ENCODE measurements around the gene LGALSL. TPM values are rescaled to one million over a fixed set of nuclear protein-coding genes. Genes with fewer than 3 reads are reported as not detected.
A peak's percentile ranks its signal among the peaks of the same experiment; 100 is the strongest.

LGALSL gene
- total RNA-seq, 2 donors from 2014 or later = 12.8 to 36.7 TPM

DNA sequence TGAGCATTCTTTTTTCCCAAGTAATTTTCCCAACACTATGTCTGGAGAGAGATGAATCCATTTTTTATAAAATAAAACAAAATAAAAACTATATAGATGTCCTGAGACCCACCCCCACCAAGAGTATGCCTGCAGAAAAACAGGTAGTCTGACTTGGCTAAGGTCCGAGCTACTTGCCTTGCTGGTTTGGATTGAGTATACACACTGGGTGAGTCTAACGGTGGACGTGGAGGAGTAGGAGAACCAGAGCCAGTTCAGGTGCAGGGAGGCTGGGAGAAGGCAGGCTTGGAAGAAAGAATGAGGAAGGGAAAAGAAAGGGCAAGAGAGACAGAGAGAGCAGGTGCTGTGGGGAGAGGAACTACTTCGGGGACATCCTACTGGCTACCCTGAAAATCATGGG lies 48.9 kb downstream of the LGALSL start:
- WGBS = 57% methylated on average over 4 of the region's 4 CpGs
- DNase-seq (ENCODE audit: low spot score) = peak; percentile 64
- Histone ChIP-seq H3K9me3 (no peaks in the 10 kb centered on the region), H3K27ac (peak overlapping the region in 1 of 2 donors; percentile 81), H3K27me3 (replicated peaks; ENCODE audit: insufficient read depth) (no peaks in the 10 kb centered on the region), H3K4me3 (no peak overlapping the region), H3K36me3 (no peaks in the 10 kb centered on the region), H3K4me1 (replicated peaks) (peaks cover 8% of the 10 kb centered on the region)
- peak; percentile 33 for TF ChIP-seq POLR2AphosphoS5 (IDR thresholded peaks at IDR 0.05)
- TF ChIP-seq, protein P1, sequence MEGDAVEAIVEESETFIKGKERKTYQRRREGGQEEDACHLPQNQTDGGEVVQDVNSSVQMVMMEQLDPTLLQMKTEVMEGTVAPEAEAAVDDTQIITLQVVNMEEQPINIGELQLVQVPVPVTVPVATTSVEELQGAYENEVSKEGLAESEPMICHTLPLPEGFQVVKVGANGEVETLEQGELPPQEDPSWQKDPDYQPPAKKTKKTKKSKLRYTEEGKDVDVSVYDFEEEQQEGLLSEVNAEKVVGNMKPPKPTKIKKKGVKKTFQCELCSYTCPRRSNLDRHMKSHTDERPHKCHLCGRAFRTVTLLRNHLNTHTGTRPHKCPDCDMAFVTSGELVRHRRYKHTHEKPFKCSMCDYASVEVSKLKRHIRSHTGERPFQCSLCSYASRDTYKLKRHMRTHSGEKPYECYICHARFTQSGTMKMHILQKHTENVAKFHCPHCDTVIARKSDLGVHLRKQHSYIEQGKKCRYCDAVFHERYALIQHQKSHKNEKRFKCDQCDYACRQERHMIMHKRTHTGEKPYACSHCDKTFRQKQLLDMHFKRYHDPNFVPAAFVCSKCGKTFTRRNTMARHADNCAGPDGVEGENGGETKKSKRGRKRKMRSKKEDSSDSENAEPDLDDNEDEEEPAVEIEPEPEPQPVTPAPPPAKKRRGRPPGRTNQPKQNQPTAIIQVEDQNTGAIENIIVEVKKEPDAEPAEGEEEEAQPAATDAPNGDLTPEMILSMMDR (IDR thresholded peaks at IDR 0.05) = no peak
- intact Hi-C loops (cut with DNase I) = no loop called here

DNA sequence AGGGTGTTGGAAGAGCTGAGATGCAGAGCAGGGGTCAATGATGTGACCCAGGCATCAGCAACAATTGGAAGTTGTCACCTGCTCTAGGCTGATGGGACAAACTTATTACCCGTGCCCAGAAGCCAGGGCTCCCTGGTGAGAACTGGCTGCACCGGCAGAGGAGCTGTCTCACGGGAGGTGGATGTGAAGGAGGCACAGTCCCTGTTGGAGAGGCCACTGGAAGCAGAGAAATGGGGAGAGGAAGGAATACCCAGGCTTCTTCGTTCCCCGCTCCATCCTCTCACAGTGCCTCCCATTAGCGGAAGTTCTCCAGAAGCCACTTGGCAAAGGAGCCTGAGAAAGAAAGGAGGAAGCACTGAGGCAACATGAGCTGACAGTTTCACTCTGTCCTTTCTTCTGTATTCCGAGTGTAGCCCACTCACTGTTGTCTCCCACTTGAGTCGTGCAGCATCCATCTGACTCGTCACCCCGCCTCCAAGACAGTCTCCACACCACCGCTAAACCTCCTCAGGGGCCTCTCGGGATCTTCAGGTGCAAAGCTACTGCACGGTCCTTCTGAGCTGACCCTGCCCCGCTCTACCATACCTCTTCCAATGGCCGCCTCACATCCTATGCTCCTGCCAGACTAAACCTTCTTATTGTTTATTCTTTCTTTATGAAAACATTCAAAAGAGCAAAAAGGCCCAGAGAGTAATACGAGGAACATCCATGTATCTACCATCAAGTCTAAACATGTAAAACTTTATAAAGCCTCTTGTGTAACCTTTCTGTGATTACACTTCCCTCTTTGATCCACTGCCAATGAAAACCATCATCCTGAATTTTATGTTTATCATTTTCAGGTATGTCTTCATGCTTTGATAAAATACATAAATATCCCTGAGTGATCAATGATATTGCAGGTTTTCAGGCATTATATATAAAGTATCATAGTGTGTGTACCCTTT lies 51.1 kb downstream of the LGALSL start:
- no peak overlapping the region for H3K4me3 ChIP-seq
- no peaks in the 10 kb centered on the region for H3K9me3 ChIP-seq
- H3K36me3 ChIP-seq = no peaks in the 10 kb centered on the region
- intact Hi-C loops (cut with DNase I) = no loop called here
- peak overlapping the region; percentile 57 to 81 for H3K27ac ChIP-seq
- H3K27me3 ChIP-seq (replicated peaks; ENCODE audit: insufficient read depth) = no peaks in the 10 kb centered on the region
- no peak for TF ChIP-seq POLR2A (IDR thresholded peaks at IDR 0.05)
- TF ChIP-seq POLR2AphosphoS5 (IDR thresholded peaks at IDR 0.05) = peak; percentile 70
- TF ChIP-seq, protein P1 (IDR thresholded peaks at IDR 0.05) = no peak
- H3K4me1 ChIP-seq (replicated peaks) = peaks cover 7% of the 10 kb centered on the region
- DNase-seq (ENCODE audit: low spot score) = peak; percentile 35
- 61% methylated on average over 16 of the region's 16 CpGs for WGBS

DNA sequence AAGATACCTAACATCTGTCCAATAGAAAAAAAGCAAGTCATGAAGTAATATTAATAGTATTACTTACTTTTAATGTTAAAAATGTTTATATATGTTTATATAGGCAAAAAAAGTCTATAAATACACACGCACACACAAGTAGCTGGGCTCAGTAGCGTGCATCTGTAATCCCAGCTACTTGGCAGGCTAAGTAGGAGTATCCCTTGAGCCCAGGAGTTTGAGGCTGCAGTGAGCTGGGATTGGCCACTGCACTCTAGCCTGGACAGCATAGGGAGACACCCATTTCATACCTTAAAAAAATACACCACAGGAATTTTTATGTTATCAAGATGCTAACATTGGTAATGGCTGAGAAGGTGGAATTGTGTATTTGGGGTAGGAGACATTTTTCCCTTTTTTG lies 52.7 kb downstream of the LGALSL start:
- intact Hi-C loops (cut with DNase I) = no loop called here

More for the DNA sequence above, 52.7 kb downstream of the LGALSL start:
- Histone ChIP-seq H3K27ac (no peak overlapping the region), H3K36me3 (no peaks in the 10 kb centered on the region), H3K4me1 (replicated peaks) (peaks cover 7% of the 10 kb centered on the region), H3K4me3 (no peak overlapping the region), H3K27me3 (replicated peaks; ENCODE audit: insufficient read depth) (no peaks in the 10 kb centered on the region), H3K9me3 (no peaks in the 10 kb centered on the region)
- WGBS = 80% methylated on average over 2 of the region's 2 CpGs
- no peak for DNase-seq (ENCODE audit: low spot score)
- TF ChIP-seq POLR2AphosphoS5 (IDR thresholded peaks at IDR 0.05) (no peak), POLR2A (IDR thresholded peaks at IDR 0.05) (no peak)
- TF ChIP-seq, protein P1 (IDR thresholded peaks at IDR 0.05) = no peak

Other genes starting within 250 kb of the LGALSL start
- gene AFTPH, start 70.2 kb downstream of the LGALSL start, total RNA-seq = 10 to 100 TPM; 61.3 to 68.1 TPM
- gene SERTAD2, start 199.8 kb downstream of the LGALSL start, total RNA-seq = 10 to 100 TPM; 15.3 to 26.0 TPM